ENCODE data around the gene PRSS3. TPM values are rescaled to one million over a fixed set of nuclear protein-coding genes. Genes with fewer than 3 reads are reported as not detected.

The PRSS3 gene
- total RNA-seq, 1 experiment from 2014 or later, result 33.8 TPM

GRCh38 chr9:33781736-33782135, 13.6 kb upstream of the PRSS3 start:
- Histone ChIP-seq H3K27me3 (replicated peaks; ENCODE audit: control insufficient read depth, insufficient read depth, low read length) (no peaks in the 10 kb centered on the region), H3K4me3 (ENCODE audit: low read depth, low read length) (no peak overlapping the region), H3K36me3 (ENCODE audit: control insufficient read depth, insufficient read depth, low read length) (no peaks in the 10 kb centered on the region), H3K9me3 (no peaks in the 10 kb centered on the region), H3K4me1 (no peaks in the 10 kb centered on the region)
- Mint-ChIP-seq H3K36me3 (ENCODE audit: insufficient read depth, unreplicated experiment) (no peaks in the 10 kb centered on the region), H3K27ac (ENCODE audit: unreplicated experiment) (no peak overlapping the region), H3K4me3 (ENCODE audit: unreplicated experiment) (no peak overlapping the region), H3K4me1 (ENCODE audit: low read depth, unreplicated experiment) (peaks cover 7% of the 10 kb centered on the region), H3K9me3 (ENCODE audit: unreplicated experiment) (no peaks in the 10 kb centered on the region), H3K27me3 (ENCODE audit: insufficient read depth, unreplicated experiment) (no peaks in the 10 kb centered on the region)
- intact Hi-C loops (cut with micrococcal nuclease; ENCODE audit: unreplicated experiment), result no loop called here
- BruUV-seq (replicated peaks), result no TSS peak
- TF ChIP-seq CTCF (IDR thresholded peaks at IDR 0.05; ENCODE audit: insufficient read depth in 1 of 2, low read depth in 1 of 2, low read length in 1 of 2, severe bottlenecking in 1 of 2, unreplicated experiment in 1 of 2), result no peak
- ChIA-PET CTCF (interaction anchor here (0.6 kb wide), 1 partner anchor 81 kb away, joined by 3 read pairs; no protein-coding TSS in a partner anchor), POLR2A (no interaction called here)
- no peak for DNase-seq

- TF ChIP-seq CTCF (IDR thresholded peaks at IDR 0.05; ENCODE audit: insufficient read depth in 1 of 2, low read depth in 1 of 2, low read length in 1 of 2, severe bottlenecking in 1 of 2, unreplicated experiment in 1 of 2), result no peak
- ChIA-PET CTCF (no interaction called here), POLR2A (no interaction called here)
- Mint-ChIP-seq H3K27ac (ENCODE audit: unreplicated experiment) (no peak overlapping the region), H3K36me3 (ENCODE audit: insufficient read depth, unreplicated experiment) (no peaks in the 10 kb centered on the region), H3K27me3 (ENCODE audit: insufficient read depth, unreplicated experiment) (no peaks in the 10 kb centered on the region), H3K4me3 (ENCODE audit: unreplicated experiment) (no peak overlapping the region), H3K9me3 (ENCODE audit: unreplicated experiment) (no peaks in the 10 kb centered on the region), H3K4me1 (ENCODE audit: low read depth, unreplicated experiment) (peaks cover 7% of the 10 kb centered on the region)
- Histone ChIP-seq H3K4me1 (no peaks in the 10 kb centered on the region), H3K27me3 (replicated peaks; ENCODE audit: control insufficient read depth, insufficient read depth, low read length) (no peaks in the 10 kb centered on the region), H3K36me3 (ENCODE audit: control insufficient read depth, insufficient read depth, low read length) (no peaks in the 10 kb centered on the region), H3K4me3 (ENCODE audit: low read depth, low read length) (no peak overlapping the region), H3K9me3 (no peaks in the 10 kb centered on the region)
- intact Hi-C loops (cut with micrococcal nuclease; ENCODE audit: unreplicated experiment), result no loop called here
- DNase-seq, result no peak
- BruUV-seq (replicated peaks), result no TSS peak
These were observed 12.8 kb upstream of the PRSS3 start for GRCh38 chr9:33782395-33783152.

- intact Hi-C loops (cut with micrococcal nuclease; ENCODE audit: unreplicated experiment), result loop anchor here (1.0 kb wide), 1 partner anchor 66 kb away; no protein-coding TSS in a partner anchor
- Histone ChIP-seq H3K4me3 (ENCODE audit: low read depth, low read length) (no peak overlapping the region), H3K36me3 (ENCODE audit: control insufficient read depth, insufficient read depth, low read length) (no peaks in the 10 kb centered on the region), H3K9me3 (no peaks in the 10 kb centered on the region), H3K27me3 (replicated peaks; ENCODE audit: control insufficient read depth, insufficient read depth, low read length) (no peaks in the 10 kb centered on the region), H3K4me1 (no peaks in the 10 kb centered on the region)
- no TSS peak for BruUV-seq (replicated peaks)
- no peaks in the 10 kb centered on the region for H3K4me1 Mint-ChIP-seq (ENCODE audit: low read depth, unreplicated experiment)
- POLR2A ChIA-PET, result no interaction called here
- no peak overlapping the region for H3K27ac Mint-ChIP-seq (ENCODE audit: unreplicated experiment)
- H3K4me3 Mint-ChIP-seq (ENCODE audit: unreplicated experiment), result no peak overlapping the region
- DNase-seq, result peak in 1 of 2 experiments; percentile 29
- H3K27me3 Mint-ChIP-seq (ENCODE audit: insufficient read depth, unreplicated experiment), result no peaks in the 10 kb centered on the region
- no peaks in the 10 kb centered on the region for H3K9me3 Mint-ChIP-seq (ENCODE audit: unreplicated experiment)
- no peaks in the 10 kb centered on the region for H3K36me3 Mint-ChIP-seq (ENCODE audit: insufficient read depth, unreplicated experiment)
- CTCF ChIA-PET, result no interaction called here
- TF ChIP-seq CTCF (IDR thresholded peaks at IDR 0.05; ENCODE audit: insufficient read depth in 1 of 2, low read depth in 1 of 2, low read length in 1 of 2, severe bottlenecking in 1 of 2, unreplicated experiment in 1 of 2), result peak; percentile 27 to 41
These were observed 9.4 kb upstream of the PRSS3 start for GRCh38 chr9:33785914-33786313.

Measured in Caco-2 (cell line).